ENCODE results near the gene RTP3.

RTP3 gene

GRCh38 chr3:46469680-46470357, 28.0 kb upstream of the RTP3 start:
- no peak for DNase-seq

DNA sequence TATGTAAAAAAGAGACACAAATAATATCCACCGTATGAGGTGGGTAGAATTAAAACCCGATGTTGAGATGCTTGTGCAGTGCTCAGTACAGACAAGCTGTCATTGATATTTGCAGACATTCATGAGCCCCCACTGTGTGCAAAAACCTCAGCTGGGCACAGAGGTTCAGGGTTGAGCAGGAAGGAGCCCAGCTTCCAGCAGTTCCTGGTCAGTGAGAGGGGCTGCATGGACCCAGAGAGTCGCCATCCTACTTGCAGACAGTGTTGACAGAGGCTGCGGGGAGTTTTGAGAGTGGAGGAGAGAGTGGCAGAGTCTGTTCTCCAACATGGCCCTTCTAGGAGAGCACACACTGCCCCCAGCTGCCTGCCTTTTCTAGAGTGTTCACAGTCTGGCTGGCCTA, 26.9 kb upstream of the RTP3 start:
- no peak for DNase-seq

DNA sequence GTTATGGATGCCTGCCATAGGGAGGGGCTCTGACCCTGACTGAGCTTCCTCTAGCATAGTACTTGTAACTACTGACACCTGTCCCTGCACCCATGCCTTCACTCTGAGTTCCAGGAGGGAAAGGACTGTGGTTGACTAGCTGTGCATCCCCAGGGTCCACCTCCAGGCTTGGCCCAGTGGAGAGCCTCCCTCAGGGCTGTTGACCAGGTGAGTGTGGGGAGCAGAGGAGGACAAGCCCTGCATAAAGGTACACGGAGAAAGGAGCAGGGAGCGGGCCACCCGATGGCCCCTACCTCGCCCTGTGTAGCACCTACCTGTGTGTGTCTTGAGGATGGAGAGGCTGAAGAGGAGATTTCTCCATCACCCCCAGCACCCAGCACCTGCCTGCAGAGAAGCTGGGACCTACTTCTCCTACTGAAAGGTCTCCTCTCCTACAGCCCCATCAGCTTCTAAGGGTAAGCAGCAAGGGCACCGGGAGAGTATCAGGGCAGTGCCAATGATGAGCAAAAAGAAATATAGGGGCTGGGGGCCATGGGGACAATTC, 26.3 kb upstream of the RTP3 start:
- DNase-seq, result no peak

GRCh38 chr3:46472736-46473135, 25.0 kb upstream of the RTP3 start:
- no peak for DNase-seq

GRCh38 chr3:46477145-46477544, 20.6 kb upstream of the RTP3 start:
- no peak for DNase-seq

GRCh38 chr3:46477756-46478155, 20.0 kb upstream of the RTP3 start:
- DNase-seq, result no peak

GRCh38 chr3:46478341-46478740, 19.4 kb upstream of the RTP3 start:
- no peak for DNase-seq

DNA sequence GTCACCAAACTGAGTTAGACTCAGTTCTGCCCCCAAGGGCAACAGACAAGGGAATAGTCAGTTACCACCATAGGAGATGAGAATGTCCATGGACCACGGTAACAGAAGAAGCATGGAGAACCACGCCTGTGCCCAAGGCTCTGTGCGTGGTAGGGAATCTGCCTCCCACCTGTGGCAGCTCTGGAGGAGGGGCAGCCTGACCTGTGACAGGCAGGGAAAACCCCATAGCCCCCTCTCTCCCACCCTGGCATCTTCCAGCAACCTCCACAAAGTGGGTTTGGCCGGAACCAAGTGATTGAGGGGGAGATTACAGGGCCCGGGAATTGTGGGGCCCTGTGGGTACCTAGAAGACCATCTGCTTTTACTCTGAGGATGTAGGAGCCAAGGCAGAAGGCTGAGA, 18.8 kb upstream of the RTP3 start:
- no peak for DNase-seq

DNA sequence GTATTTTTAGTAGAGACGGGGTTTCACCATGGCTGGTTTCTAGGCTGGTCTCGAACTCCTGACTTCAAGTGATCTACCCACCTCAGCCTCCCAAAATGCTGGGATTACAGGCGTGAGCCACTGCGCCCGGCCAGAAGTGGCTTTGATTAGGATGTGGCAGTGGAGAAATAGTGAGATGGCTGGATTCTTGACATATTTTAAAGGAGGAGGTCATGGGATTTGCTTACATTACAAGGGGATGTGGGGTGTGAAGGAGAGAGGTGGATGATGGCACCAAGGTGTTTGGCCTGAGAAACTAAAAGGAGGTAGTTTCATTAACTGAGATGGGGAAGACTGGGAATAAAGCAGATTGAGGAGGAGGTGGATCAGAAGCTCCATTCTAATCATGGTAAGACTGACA, 18.1 kb upstream of the RTP3 start:
- DNase-seq, result no peak

- DNase-seq, result no peak
Measured at GRCh38 chr3:46480491-46481195, 17.1 kb upstream of the RTP3 start.

DNA sequence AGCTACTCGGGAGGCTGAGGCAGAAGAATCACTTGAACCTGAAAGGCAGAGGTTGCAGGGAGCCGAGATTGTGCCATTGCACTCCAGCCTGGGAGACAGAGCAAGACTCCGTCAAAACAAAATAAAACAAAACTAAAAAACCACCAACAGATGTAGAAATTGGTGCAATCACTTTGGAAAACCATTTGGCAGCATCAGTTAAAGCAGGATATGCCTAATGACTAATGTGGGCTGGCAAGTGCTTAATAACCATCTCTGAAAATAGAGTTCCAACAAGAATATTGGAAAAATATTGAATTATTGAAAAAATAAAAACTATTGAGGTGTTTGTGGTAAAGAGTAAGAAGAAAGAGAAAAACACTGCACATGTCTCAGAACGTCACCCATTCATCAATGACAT, 16.1 kb upstream of the RTP3 start:
- DNase-seq, result no peak

- no peak for DNase-seq
Measured at GRCh38 chr3:46482632-46483350, 15.0 kb upstream of the RTP3 start.

GRCh38 chr3:46483825-46484224, 14.0 kb upstream of the RTP3 start:
- no peak for DNase-seq

DNA sequence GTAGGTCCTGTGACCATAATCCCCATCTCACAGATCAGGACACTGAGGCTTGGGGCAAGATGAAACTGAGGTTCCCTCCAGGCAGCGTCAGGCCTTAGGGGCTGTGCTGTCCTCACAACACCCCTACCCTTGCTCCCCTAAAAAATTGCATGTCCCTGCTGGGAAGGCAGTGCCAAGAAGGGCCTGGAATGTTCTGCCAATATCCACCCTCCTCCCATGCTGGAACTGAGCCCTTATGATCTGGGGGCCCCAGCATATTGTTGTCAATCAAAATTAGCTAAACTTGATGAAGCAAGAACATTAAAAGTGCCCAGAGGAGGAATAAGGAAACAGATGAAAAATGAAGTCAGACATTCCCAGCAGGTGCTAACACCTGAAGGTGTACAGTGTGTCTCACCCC, 13.4 kb upstream of the RTP3 start:
- DNase-seq, result no peak

DNA sequence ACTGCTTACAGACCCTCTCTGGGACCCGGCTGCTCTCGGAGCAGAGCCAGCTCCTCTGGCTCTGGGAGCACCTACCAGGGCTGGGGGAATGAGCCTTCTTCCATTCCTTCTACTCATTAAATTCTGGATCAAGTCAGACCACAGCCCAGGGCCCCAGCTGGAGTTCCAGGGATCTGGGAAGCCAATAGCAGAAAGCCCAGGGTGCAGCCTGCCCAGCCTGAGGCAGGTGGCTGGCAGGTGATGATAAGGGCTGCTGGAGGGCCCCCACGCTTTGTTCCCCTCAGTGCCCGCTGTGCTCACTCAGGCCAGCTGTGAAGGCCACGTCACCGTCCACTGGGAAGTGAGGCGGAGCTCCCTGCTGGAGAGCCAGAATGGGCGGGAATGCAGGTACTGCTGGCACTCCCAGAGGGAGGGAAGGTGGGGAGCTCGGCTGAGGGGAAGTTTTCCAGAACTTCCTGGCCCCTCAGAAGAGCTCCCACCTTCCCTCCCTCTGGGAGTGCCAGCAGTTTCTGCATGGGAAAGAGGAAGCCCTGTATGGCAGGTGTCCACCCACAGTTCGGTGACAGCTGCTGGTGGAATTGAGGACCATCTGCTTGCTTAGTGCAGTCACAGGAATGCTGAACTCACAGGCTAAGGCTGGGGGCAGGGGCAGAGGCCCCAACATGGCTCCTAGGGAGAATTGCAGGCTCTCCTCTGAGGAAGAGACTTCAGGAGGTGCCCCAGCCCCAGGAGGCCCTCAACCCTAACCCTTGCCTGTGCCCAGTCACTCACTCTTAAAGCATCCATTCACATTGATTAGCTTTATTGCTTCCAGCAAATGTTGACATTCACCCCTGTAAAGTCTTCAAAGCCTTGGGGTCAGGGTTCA, 12.6 kb upstream of the RTP3 start:
- DNase-seq, result no peak

DNA sequence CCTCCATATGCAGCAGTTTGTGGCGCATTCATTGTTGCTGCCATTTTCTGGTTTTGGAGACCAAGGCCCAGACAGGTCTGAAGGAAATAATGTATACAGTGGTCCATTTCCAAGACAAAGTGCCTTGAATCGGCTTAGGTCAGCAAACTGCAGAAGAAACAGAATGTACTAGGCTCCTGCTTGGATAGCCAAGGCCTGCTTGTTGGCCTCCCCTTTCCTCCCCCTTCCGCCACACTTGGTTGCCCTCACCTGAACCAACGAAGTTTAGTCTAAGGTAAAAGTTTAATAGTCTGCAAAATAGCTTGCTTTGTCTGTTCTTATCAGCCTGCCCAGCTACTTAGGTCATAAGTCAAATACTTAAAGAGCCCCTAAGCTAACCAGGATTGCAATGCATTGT, 12.0 kb upstream of the RTP3 start:
- DNase-seq, result no peak

GRCh38 chr3:46488735-46489361, 8.9 kb upstream of the RTP3 start:
- DNase-seq, result peak; percentile 80

DNA sequence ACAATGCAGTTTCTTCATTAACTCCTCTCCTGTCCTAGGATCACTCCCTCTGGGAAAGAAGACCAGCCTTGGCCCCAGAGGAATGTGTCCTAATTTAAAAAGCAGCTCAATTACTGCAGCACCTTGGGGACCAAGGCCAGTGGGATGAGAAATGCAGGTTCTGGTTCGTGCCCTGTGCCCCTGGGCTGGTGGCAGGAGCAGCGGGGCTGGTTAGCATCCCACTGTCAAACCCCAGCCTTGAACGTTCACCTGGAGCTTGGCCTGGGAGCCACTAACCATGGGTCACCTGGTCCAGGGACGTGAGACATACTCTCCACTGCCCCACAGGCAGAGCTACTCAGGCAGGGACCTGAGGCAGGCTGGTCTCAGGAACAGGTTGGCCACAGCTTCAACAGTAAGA, 8.4 kb upstream of the RTP3 start:
- DNase-seq, result no peak

- no peak for DNase-seq
Measured at GRCh38 chr3:46489875-46490274, 7.9 kb upstream of the RTP3 start.

- DNase-seq, result no peak
Measured at GRCh38 chr3:46490338-46491084, 7.3 kb upstream of the RTP3 start.

All from NCI-H1092 (cell line).